ENCODE measurements around the gene C17orf100.
A peak's percentile ranks its signal among the peaks of the same experiment; 100 is the strongest.

C17orf100 gene

GRCh38 chr17:6695565-6695964 lies 44.0 kb downstream of the C17orf100 start:
- no peak for DNase-seq

- no peak for DNase-seq
Observed at GRCh38 chr17:6696906-6697305, 45.3 kb downstream of the C17orf100 start.

- no peak for DNase-seq
Observed at GRCh38 chr17:6698004-6698403, 46.4 kb downstream of the C17orf100 start.

- no peak for DNase-seq
Observed at GRCh38 chr17:6699997-6700947, 48.7 kb downstream of the C17orf100 start.

- DNase-seq, result no peak
Observed at GRCh38 chr17:6700948-6701307, 49.4 kb downstream of the C17orf100 start.

GRCh38 chr17:6701719-6702118 lies 50.2 kb downstream of the C17orf100 start:
- DNase-seq, result peak; percentile 68

GRCh38 chr17:6702567-6703215 lies 51.1 kb downstream of the C17orf100 start:
- no peak for DNase-seq

Measured in stimulated activated CD4-positive, alpha-beta T cell treated with anti-CD3 and anti-CD28 coated beads, Interleukin-15, amount 100 ng/mL, for 24 hours (primary cell).